C4-2B (cell line): ENCODE data around the gene SPECC1L.

Experiments used
- ZFX ChIP-seq: fragments of 450-650 bp; IDR thresholded peaks from 2 replicates; pipeline ENCODE4 v1.6.1; 2017
- TF ChIP-seq, protein P1 (sequence below): fragments of 450-650 bp; conservative IDR thresholded peaks from 2 replicates; pipeline ENCODE4 v1.5.1; 2017; ENCODE audit warnings: mild to moderate bottlenecking

GRCh38 chr22:24247564-24248344 is 22.9 kb upstream of the SPECC1L start:
- TF ChIP-seq, protein P1, sequence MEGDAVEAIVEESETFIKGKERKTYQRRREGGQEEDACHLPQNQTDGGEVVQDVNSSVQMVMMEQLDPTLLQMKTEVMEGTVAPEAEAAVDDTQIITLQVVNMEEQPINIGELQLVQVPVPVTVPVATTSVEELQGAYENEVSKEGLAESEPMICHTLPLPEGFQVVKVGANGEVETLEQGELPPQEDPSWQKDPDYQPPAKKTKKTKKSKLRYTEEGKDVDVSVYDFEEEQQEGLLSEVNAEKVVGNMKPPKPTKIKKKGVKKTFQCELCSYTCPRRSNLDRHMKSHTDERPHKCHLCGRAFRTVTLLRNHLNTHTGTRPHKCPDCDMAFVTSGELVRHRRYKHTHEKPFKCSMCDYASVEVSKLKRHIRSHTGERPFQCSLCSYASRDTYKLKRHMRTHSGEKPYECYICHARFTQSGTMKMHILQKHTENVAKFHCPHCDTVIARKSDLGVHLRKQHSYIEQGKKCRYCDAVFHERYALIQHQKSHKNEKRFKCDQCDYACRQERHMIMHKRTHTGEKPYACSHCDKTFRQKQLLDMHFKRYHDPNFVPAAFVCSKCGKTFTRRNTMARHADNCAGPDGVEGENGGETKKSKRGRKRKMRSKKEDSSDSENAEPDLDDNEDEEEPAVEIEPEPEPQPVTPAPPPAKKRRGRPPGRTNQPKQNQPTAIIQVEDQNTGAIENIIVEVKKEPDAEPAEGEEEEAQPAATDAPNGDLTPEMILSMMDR = peak; percentile 86
- no peak for TF ChIP-seq ZFX
